ENCODE data around the gene METTL23.
A peak's percentile ranks its signal among the peaks of the same experiment; 100 is the strongest.
"Not testable (repeated sequence)": the region's sequence is repeated elsewhere in the genome, so short reads cannot be mapped to it uniquely, and the experiment has no call there.

METTL23 gene

DNA sequence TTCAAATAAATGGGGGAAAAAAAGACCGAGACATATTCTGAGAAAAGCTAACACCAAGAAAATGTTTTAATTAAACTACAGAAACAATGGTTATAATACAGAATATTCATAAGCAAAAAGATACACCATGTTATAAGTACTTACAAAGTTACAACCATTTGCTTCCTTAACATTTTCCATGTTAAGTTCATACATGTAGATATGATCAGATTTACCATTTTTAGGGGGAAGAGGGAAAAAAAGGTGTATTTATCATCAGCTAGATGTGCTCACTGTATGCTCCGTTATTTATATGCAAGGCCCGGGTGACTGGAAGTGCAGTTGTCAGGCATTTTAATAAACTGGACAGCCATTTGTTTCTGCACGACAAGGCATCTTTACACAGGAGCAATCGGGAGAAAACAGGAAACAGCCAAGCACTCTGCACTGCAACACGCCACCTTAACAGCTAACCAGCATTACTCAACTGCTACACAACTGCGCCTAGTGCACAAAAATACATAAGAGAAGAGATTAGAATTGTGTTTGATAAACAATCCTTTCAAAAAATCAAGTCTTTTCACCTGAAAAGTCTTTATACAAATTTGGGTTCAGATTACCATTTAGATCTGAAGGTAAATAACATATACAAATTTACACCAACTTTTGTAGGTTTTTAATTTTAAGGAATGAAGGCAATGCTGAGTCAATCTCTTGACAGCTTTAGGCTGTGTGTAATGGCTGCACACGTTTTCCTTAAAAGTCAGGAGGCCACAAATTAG lies 7.6 kb downstream of the METTL23 start:
- ATAC-seq, result no peak
- DNase-seq, result no peak

DNA sequence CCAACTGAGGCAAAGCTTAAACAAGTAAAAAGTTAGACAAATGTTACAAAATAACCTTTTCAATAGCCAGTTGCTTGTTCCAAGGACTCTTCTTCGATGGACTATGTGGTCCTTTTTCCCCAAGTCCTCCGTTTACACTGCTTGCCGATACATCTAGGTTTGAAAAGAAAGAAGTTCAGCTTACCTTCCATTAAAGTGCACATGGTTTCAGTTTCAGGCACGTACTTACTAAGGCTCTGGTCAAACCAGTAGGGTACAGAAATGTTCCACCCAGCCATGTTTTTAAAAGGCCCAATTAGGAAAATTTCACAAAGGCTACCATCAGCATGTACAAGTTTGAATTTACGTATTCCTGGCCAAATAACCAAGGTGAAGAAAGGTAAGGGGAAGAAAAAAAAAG lies 8.4 kb downstream of the METTL23 start:
- no peak for ATAC-seq
- no peak for DNase-seq

DNA sequence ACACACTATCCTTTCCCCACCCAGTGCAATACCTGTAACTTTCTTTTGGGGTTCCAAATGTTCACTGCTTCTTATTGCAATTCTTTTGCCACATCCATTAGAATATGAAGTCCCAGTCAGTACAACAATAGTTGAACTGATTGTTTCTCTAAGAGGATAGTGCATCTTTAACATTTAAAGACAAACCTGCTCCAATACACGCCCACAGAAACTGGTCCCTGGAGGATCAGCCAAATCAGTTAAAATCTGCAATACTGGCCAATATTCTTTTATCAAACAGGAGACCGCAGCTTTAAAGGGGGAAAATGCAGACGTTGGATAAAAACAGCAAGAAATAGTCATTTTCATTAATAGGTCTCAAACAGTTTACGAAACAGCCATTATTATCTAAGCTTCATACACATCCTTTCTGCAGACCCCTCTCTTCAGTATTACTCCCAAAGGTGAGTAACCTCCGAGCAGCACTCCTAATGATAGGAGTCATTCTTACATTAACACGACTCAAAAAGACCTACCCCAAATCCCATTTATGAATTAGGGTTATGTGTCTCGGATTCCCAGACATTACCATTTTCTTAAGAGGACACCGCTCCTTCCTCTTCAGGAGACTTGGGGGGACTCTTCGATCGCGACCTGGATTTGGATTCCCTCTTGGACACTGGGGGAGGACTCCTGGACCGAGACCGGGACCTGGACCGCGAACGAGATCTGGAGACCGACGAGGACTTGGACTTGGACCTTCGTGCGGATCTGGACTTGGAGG lies 9.1 kb downstream of the METTL23 start:
- ATAC-seq (no peak), DNase-seq (no peak)

DNA sequence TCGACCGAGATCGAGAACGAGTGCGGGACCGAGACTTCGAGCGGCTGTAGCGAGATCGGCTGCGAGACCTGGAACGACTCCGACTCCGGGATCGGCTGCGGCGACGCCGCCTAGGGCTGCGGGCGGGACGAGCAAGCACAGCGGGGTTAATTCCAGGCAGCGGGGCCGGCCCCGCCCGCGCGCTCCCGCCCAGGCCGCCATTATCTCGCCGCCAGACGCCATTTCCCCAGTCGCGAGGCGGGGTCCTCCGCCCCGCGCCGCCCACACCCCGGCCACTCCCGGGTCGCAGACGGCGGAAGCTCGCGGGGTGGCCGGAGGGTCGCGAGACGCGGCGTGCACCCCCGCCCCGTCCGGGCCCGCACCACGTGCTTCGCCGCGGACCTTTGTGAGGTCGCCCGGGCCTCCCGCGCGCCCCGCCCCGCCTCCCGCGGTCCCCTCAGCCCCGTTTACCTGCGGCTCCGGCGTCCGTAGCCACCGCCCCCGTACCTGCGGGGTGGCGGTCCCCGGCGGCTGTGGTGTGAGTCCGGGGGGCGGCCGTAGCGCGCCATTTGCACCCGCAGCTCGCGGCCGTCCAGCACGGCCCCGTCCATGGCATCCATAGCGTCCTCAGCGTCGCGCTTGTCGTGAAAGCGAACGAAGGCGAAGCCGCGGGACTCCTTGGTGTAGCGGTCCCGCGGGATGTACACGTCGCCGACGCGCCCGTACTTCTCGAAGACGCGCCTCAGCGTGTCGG lies 9.9 kb downstream of the METTL23 start:
- DNase-seq (peak; percentile 71), ATAC-seq (peak; percentile 16)

DNA sequence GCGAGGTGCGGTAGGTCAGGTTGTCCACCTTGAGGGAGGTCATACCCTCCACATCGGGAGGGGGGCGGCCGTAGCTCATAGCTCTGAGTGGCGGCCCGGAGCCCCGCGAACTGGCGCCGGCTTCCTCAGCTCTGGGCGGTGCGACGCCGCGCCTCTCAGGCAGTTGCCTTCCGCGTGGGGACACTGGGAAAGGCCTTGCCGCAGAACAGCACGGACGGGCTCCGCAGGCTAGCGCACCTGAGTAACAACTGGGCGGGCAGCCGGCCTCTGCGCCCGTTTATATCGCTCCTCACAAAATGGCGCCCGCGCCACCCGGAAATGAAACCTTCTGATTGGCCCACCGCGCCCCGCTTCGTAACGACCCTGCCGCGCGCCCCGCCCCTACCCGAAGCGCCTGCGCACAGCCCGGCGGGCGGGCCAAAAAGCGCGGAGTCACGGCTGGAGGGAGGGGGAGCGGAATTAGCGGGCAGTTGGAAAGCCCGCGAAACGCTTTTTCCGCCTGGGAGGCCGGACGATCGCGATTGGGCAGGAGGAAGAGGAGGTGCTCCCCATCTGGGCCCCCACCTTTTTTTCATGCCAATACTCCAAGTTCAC lies 10.5 kb downstream of the METTL23 start, which contains the start of gene SRSF2:
SRSF2 (minus strand) TSS at position 250 of the 594 bp plus-strand sequence; CDS start at position 79, 171 bp downstream.
- peak; percentile 75 for ATAC-seq
- DNase-seq, result peak; percentile 98

DNA sequence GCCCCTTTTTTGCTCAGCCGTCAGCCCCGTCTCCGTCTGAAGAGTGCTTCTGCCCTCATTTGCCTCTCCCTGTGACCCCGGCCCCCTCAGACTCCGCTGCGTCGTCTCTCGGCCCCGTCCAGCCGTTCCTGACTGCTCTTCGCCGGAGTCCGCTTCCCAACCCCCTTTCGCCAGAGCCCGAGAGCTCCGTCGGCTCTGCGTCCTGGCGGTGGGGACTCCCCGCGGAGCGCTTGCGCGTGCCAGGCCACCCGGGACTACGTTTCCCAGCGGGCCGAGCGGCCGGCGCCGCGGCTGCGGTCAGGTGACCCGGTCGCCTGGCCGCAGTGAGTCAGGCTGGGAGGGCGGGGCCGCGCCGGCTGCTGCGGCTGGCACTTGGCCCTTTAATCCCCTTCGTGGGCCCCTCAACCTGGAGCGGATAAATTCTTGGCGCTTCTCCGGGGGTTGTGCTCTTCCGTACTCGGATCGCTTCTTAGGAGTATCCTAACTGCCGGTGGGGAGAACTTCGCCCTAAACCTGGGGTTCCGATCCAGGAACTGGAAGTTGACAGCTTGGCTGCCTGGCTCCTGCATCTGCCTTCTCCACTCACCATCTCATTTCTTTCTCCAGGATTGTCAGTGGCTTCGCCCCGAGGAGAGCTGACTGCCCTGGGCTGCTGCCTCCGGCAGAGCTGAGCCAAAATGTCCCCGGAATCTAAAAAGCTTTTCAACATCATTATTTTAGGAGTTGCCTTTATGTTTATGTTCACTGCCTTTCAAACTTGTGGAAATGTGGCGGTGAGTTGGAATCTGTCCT lies 11.2 kb downstream of the METTL23 start, which contains the start of gene MFSD11:
MFSD11 (plus strand) TSS at position 444 of the 792 bp plus-strand sequence; CDS start at position 678, 234 bp downstream.
- ATAC-seq, result peak; percentile 74

DNA sequence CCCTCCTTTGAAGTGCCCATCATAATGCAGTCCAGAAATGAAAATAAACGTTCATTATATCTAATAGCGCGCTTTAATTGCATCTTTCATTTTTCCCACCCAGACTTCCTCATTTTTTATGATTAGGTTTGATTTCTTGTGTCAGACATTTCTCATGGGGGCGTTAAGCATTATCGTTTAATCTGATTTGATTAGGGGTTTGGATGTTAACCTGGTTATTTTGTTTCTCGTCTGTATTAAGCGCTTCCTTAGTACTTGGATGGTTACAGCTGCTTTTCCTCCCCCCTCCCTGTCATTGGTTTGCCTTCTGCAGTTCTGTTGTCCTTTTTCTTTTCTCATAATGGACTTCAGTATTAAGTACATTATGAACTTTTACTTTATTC lies 11.8 kb downstream of the METTL23 start:
- ATAC-seq, result no peak
- no peak for DNase-seq

More for the DNA sequence above, 11.2 kb downstream of the METTL23 start, which contains the start of gene MFSD11:
- DNase-seq, result peak; percentile 95

DNA sequence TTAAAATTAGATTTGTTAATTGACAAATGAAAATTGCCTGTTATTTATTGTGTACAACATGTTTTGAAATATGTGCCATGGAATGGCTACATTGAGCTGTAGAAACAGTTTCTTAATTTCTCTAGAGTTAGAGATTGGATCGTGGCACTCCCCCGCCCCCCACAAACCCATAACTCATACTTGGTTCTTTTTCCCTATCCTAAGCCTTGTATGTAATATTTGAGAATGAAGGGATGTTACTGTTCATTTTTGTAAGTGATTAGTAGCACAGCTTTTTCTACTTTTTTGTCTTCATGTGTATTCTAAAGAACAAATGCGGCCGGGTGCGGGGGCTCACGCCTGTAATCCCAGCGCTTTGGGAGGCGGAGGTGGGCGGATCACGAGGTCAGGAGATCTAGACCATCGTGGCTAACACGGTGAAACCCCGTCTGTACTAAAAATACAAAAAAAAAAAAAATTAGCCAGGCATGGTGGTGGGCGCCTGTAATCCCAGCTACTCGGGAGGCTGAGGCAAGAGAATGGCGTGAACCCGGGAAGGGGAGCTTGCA lies 13.0 kb downstream of the METTL23 start:
- not testable (repeated sequence) for DNase-seq, ATAC-seq

DNA sequence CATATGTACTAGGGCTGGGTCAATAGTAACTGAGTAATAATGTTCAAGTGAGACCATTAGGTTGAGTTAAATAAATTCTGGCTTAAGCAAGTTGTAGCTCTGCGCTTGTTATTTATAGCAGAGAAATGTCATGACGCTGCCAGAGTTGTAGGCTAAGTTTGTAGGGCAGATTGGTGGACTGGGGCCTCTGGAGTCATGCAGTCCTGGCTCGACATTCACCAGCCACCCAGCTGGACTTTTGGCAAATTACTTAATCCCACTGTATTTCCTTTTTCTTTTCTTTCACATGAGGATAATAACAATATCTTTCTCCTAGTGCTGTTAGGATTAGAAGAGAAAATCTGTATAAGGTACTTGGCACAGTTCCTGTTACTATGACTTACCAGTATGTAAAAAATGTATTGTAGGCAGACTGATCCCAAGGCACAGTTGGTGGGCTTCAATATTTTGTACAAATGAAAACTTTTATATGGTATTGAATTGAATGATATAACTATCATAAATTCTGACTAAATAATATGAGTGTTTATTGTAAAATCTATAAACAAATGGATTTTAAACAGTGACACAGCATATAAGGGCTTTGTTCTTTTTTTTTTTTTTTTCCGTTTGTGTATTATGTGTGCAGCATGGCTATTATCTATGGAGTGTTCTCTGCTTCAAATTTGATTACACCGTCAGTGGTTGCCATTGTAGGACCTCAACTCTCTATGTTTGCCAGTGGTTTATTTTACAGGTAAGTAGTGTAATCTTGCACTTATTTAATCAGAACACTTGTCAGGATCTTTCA lies 13.9 kb downstream of the METTL23 start:
- ATAC-seq, result no peak
- no peak for DNase-seq

DNA sequence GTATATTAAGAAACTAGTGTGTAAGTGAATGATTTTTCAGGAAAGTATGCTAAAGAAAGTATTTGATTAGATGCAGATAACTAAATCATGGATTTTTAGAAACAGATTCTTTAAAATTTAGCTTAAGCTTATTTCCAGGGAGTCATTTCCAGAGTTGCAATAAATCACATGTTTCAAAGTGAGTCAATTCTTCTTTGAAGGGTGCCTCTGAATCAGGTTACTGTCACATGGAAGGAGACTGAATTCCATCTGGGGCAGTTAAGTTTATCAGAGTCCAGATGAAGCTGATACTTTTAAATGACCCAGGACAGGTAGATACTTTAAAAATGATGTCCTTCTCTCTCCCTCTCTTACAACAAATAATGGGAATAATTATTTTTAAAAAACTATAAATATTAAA lies 16.3 kb downstream of the METTL23 start:
- ATAC-seq (no peak), DNase-seq (no peak)

DNA sequence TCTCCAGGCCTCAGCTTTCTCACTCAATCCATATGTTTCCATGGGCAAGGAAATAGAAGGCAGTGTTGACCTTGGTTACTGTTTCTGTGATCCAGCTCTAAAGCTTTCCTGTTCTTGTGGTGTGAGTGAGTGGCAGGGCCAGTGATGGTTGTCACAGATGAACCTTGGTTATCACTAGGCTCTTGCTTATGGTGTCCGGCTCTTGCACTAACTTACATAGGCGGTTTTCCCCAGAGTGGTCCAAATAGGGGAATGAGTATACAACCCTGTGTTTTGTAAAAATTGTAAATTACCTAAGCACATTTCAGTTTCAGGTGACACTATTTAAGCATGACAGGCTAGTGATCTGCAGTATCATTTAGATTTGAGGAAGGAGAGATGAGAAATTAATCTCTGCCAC lies 18.1 kb downstream of the METTL23 start:
- ATAC-seq (no peak), DNase-seq (no peak)

DNA sequence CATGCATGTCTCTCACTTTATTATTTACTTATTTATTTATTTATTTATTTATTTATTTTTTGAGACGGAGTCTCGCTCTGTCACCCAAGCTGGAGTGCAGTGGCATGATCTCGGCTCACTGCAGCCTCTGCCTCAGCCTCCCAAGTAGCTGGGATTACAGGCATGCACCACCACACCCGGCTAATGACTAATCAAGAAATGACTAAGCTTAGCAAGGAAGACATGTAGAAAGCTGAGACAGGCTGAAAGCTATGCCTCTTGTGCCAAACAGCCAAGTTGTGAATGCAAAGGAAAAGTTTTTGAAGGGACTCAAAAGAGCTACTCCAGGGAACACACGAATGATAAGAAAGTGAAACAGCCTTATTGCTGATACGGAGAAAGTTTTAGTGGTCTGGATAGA lies 19.1 kb downstream of the METTL23 start:
- not testable (repeated sequence) for ATAC-seq, DNase-seq

DNA sequence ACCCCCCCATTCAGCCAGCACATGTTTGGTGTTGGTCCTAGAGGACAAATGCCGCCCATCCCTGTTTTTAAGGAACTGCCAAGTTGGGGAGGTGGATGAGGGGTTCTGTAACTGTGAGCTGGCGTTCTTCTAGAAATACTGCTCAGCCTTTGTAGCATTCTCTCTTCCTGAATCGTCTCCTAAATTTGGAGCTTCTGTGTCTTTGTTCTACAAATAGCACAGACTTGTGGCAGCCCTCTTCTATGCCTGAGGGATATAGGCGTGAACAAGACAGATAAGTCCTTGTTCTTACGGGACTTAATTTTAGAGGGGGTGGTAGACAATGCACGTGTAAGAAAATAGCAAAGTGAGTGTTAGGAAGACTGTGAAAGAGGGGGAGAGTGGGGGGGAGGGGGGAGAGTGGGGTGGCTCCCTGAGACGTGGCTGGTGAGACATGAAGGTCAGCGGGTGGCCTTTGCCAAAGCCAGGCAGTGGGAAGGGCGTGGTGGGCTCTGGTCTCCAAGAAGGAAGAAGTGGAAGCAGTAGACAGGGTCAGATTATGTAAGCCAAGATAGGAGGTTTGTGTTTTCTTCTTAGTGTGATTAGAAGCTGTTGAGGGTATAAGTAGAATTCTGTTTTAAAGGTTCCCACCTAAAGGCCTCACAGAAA lies 21.2 kb downstream of the METTL23 start:
- DNase-seq (no peak), ATAC-seq (no peak)

DNA sequence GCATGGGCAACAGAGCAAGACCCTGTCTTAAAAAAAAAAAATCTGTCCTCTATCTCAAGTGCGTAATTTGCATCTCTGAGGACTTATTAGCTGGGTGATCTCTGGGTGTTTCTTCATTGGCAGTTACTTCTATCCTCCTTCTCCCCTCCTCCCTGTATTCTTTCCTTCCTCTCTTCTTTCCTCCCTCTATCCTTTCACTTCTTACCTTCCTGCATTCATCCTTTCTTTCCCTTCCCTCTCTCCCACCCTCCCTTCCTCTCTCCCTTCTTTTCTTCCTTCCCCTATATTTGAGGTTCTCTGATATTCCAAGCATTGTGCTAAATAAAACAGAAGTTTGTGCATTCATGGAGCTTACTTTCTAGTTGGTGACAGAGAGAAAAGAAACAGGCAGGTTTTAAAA lies 22.0 kb downstream of the METTL23 start:
- DNase-seq (no peak), ATAC-seq (no peak)

DNA sequence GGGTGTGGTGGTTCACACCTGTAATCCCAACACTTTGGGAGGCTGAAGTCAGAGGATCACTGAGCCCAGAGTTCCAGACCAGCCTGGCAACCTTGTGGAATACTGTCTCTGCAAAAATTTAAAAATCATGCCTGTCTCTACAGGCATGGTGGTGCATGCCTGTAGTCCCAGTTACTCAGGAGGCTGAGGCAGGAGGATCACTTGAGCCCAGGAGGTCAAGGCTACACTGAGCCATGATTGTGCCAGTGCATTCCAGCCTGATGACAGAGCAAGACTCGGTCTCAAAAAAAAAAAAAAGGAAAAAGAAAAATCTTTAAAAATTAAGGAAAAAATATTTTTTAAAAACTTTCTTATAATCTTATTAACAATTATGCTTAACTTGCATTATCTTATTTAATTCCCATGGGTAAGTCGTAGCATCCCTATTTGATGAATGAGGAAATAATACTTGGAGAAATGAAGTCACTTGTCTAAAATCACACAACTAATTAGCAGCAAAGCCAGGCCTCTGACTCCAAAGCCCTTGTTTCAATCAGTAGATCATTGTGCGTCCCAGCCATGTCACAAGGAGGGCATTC lies 24.9 kb downstream of the METTL23 start:
- no peak for DNase-seq
- ATAC-seq, result no peak

DNA sequence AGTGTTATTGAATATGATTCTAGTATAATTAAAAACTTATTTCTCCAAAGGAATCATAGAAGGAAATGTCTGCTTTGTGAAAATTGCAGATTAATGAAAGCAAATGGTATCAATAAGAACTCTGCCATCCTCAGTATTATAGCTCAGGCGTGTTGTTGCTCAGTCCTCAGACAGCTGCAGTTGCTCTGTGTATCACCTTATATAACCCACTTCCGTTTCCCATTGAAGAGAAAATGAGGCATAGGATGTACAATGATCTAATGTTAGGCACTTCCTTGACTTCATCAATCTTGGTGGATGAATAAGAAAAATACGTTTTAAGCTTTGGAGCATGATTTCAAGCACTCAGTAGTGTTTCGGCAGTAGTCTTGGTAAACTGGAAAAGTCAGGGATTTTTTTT lies 25.4 kb downstream of the METTL23 start:
- ATAC-seq, result no peak
- no peak for DNase-seq

DNA sequence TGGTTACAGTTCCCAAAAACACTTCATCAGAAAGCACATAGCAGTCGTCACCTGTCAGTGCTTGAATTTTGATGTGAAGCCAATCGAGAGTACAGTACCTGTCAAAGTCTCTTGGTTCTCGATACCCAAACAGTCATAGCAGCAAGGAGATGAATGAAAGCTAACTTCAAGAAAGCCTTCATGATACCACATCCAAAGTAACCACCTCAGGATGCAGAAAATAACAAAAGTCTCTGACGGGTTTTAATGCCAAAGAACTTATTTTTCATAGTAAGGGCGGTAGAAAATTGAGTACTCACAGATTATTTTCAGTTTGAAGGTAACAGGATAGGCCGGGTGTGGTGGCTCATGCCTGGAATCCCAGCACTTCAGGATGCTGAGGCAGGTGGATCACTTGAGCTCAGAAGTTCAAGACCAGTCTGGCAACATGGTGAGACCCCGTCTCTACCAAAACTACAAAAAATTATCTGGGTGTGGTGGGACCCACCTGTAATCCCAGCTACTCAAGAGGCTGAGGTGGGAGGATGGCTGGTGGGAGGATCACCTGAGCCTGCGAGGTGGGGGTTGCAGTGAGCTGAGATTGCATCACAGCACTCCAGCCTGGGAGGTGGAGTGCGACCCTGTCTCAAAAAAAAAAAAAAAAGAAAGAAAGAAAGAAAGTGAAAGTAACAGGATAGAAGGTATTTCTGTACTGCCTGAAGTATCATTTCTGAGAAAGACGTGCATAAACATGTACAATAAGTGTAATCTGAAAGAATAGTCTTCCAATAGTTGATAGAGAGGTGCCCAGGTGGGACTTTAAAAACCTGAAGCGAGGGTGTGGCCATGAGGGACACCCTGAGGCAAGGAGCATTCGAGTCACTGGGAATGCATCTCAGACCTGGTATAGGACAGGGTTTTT lies 26.7 kb downstream of the METTL23 start:
- DNase-seq, result no peak
- ATAC-seq, result peak; percentile 14

DNA sequence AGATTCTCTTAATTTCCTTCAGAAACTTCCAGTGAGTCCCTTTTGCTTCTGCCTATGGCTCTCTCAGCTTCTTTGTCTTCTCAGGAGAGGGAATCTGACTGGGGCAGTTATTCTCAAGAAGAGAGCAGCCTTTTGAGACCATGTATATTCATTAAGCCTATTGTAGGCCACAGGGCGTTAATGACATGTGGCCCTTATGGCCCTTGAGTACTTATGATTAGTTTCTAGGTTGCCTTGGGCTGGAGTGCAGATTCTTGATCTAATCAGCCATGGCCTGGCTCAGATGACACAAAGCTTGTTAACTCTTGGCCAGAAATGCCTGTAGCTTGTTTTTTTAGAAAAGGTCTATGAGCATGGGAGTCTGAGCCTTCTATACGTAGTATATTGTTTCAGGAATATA lies 28.6 kb downstream of the METTL23 start:
- ATAC-seq (no peak), DNase-seq (no peak)
